ENCODE results near the gene MICAL2. TPM values are rescaled to one million over a fixed set of nuclear protein-coding genes. Genes with fewer than 3 reads are reported as not detected.

The MICAL2 gene
- 120 and 173 TPM in 2 replicates for total RNA-seq (2014; rRNA removed; shearing (Covaris generic))

DNA sequence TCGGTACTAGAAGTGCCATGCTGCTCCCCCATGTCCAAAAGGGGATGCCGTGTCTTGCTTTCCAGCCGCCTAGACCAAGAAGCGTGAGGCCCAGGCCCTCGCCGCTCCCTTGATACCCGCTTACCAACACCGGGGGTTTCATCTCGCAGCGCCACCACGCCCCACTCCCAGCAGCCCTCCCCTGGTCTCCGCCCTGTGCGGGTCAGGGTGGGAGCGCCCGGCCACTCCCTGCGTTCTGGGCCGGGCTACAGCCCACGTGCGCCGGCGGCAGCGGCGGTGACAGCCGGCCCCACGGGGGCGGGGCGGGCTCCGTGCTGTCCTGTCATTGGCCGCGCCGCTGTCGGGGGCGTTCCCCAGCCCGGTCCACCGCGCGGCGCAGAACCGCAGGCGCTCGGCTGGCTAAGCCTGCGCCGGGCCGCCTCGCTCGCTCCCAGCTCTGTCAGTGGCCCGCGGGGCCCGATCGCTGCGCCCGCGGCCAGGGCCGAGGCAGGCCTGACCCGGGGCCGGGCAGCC lies at the start of gene MICAL2:
TSS of gene MICAL2 (plus strand) at position 390 of the 513 bp plus-strand sequence. CDS start 51,566 bp downstream, outside the sequence.
- peak; percentile 90 for DNase-seq (ENCODE audit: low read depth)

- DNase-seq (ENCODE audit: low read depth) = no peak
These were observed 48.4 kb upstream of the MICAL2 start for GRCh38 chr11:12061851-12062560.

DNA sequence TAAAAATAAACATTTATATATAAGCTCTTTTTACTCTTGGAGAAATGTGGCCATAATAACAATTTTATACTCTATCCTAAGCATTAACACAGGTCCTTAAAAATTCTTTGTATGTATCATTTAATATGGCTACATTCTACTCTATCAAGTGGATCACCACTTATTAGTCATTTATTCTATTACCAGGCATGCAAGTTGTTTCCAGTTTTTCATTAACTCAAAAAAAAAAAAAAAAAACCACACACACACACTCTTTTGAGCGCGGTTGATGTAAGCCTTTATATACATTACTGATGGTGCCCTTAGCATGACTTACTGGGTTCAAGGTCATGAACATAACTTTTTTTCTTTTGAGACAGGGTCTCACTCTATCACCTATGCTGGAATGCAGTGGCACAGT lies 47.1 kb upstream of the MICAL2 start:
- DNase-seq (ENCODE audit: low read depth) = no peak

GRCh38 chr11:12064136-12064953 lies 46.0 kb upstream of the MICAL2 start:
- DNase-seq (ENCODE audit: low read depth) = no peak

DNA sequence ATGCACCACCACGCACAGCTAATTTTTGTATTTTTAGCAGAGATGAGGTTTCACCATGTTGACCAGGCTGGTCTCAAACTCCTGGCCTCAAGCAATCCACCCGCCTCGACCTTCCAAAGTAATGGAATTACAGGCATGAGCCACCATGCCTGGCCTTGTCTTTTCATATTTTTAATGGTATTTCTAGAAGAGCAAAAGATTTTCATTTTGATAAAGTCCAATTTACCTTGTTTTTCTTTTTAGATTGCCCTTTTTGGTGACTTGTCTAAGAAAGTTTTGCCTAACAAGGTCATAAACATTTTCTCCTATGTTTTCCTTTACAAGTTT lies 45.5 kb upstream of the MICAL2 start:
- no peak for DNase-seq (ENCODE audit: low read depth)

- DNase-seq (ENCODE audit: low read depth) = peak; percentile 100
These were observed 44.2 kb upstream of the MICAL2 start for GRCh38 chr11:12066056-12066798.

GRCh38 chr11:12066799-12067508 lies 43.4 kb upstream of the MICAL2 start:
- peak; percentile 86 for DNase-seq (ENCODE audit: low read depth)

DNA sequence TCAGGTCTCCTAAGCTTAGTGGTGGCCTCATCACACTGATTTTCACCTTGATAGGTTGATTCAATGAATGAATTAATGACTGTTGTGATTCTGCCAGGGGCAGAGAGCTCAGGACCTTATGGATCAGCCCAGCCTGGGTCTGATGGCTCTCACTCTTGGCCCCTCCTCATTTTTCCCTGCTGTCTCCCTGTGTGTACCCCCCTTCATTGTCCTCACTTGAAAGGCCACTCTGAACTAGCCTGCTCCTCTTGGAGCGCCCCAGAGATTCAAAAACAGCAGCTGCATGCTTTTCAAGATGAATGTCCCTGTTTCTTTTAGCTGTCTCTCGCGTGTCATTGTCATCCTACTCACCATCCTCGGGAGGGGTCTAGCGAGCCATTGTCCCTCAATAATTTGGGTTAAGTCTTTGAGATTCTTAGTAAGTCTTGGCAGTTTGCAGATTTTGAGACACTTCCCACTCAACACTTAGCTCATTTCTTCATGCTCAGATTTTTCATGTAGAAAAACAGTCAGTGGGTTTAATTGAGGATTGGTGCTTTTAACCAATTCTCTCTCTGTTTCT lies 42.5 kb upstream of the MICAL2 start:
- DNase-seq (ENCODE audit: low read depth) = no peak

- no peak for DNase-seq (ENCODE audit: low read depth)
These were observed 41.2 kb upstream of the MICAL2 start for GRCh38 chr11:12069066-12069676.

- DNase-seq (ENCODE audit: low read depth) = no peak
These were observed 39.7 kb upstream of the MICAL2 start for GRCh38 chr11:12070446-12071267.

DNA sequence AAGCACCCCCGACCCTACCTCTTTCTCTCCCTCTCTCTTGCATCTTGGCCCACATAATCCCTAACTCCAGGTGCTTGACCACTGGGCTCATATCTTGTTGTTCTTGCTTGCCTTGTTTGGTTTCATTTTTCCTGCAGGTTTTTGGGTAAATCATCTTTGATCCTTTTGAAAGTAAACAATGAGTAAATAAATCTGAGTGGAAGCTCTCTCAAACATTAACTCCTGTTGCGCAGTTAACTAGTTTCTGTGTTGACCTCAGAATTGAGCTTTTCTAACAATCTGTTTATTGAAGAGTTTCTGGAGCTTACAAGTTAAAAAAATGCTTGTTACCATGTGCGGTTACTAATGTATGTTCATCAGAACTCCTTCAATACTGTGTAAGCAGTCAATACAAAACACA lies 38.8 kb upstream of the MICAL2 start:
- no peak for DNase-seq (ENCODE audit: low read depth)

DNA sequence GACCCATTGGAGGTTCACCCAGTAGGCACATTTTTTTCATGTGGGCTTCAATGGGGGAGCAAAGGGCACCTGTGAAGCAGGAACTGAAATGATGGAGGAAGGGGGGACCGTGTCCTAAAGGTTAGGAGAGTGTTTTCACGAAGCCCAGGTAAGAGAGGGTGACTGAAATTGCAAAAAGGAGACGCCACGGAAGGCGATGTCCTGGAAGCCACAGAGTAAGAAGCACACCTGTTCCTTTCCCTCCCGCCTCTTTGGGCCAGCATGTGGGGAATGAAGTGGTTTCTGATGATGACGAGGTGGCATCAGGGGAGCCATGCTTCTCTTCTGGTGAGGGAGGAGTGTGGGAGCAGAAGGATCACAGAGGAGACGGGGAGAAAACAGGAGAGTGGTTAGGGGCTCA lies 37.0 kb upstream of the MICAL2 start:
- peak; percentile 27 for DNase-seq (ENCODE audit: low read depth)

DNA sequence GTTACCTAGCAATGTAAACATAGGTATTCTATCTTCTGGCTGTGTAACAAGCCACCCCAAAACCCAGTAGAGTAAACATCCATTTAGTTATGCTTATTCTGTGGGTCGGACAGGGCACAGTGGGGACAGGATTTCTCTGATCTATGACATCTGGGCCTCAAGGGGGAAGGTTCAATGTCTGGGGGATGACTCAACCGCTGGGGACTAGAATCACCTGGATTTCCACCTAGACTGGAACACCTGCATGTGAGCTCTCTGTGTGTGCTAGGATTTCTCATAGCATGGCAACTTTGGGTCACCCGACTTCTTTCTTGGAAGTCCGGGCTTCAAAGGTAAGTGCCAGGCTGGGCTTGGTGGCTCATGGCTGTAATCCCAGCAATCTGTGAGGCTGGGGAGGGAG lies 36.5 kb upstream of the MICAL2 start:
- DNase-seq (ENCODE audit: low read depth) = peak; percentile 31

- DNase-seq (ENCODE audit: low read depth) = peak; percentile 75
These were observed 35.7 kb upstream of the MICAL2 start for GRCh38 chr11:12074529-12075195.

- DNase-seq (ENCODE audit: low read depth) = no peak
These were observed 35.1 kb upstream of the MICAL2 start for GRCh38 chr11:12075291-12075690.

DNA sequence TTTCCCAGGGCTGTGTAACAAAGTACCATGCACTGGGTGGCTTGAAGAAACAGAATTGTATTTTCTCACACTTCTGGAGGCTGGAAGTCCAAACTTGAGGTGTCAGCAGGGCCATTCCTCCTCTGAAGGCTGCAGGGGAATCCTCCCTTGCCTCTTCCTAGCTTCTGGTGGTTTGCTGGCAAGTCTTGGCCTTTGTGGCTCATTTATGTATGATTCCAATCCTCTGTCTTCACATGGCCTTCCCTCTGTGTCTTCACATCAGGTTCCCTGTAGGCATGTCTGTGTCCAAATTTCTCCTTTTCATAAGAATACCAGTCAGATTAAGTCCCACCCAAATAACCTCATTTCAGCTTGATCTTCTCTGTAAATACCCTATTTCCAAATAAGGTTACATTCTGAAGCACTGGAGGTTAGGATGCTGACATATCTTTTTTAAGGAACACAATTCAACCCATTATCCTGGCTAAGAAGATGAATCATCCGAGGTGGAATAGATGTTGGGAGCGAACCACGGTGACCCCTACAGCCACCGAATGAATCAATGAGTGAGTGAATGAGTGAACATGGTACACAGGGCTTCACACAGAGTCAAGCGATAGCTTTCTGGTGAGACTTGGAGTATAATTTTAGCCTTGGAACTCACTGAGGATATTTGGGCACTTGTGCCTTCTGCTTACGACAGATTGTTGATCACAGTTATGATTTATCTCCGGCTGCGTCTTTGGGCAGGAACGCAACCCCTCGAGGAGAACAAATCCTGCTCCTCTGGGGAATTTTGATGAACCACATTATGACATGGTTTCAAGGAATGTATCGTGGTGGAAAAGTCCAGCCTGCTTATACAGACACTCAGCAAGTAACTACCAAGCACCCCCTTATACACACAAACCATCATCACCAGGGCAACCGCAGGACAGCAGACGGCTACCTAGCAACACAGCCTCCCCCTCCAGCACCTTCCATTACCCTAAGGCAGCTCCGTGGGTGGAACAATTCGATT lies 34.3 kb upstream of the MICAL2 start:
- DNase-seq (ENCODE audit: low read depth) = peak; percentile 100

DNA sequence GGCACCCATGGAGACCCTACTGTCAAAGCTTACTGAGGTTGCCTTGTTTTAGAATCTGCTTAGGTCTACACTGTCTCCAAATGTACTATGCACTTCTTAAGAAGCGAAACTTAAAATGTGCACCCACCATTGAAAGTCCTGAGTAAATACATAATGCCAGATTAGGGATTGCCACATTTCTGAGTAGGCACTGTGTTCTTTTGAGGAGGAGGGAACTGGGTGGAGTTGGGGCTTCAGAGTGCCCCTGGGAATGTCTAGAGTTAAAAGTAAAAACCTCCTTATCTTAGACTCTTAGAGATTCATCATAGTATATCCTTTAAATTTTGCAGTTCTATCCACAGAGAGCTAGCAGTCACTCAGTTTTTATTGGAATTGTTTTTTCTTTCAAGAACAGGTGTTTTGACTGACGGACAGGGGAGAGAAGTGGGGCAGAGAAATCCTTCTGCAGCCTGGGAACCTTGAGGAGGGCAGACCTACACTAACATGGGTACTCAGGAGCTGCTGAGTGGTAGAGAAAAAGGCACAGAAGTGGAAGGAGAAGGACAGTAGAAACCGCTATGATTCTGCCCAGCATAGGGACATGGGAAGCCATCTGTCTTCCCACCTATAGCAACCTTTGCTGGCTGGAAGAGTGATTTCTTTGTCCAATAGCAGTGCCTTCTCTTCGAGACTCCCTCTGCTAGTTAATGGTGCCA lies 33.4 kb upstream of the MICAL2 start:
- DNase-seq (ENCODE audit: low read depth) = no peak
